UCSD-AML1 (cell line): ENCODE measurements around the gene STYXL2.

ENCODE experiments used
- DNase-seq: peaks from one replicate; lab custom pipeline; 2025; ENCODE audit not compliant: unreplicated experiment; lab: John Stamatoyannopoulos, UW

STYXL2 gene

GRCh38 chr1:167093846-167094516 is at the start of gene STYXL2:
TSS of gene STYXL2 (plus strand) at chr1:167094075. CDS start at chr1:167094850, 775 bp downstream.
- peak; percentile 60 for DNase-seq

GRCh38 chr1:167051907-167052306 is 42.0 kb upstream of the STYXL2 start:
- DNase-seq = no peak

DNA sequence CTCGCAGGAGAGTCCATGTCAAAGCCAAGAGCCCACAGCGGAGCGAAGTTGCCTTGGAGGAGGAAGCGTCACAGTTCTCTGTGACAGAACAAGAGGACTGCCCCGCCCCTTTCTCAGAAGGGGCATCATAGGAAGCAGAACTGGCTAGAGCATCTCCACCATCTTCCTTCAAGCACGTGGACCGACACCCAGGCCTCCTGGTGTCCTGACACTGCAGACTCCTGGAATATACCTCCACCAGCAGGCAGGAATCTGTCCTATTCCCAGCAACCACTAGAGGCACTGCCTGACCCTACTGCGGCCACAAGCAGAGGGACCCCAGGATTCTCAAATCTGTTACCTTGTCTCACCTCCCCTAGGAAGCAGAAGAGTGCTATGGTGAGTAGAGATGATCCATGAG is 41.5 kb upstream of the STYXL2 start:
- DNase-seq = no peak

DNA sequence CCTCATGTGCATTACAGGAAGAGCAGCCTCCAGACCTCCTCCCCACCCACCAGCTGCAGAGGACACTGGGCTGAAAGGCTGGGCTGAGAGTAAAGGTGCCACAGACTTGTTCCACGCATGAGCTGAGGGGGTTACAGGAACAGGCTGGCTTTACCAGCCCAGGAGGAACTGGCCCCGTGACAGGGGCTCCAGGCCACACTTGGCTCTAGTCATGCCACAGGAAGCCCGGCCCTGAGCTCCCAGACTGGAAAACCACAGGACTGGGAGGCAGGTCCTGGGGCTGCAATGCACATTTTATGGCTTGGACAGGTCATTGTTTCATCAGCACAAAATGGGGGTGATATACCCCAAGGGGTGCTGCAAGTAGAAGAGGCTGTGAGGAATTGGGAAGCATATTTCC is 39.3 kb upstream of the STYXL2 start:
- DNase-seq = peak; percentile 45

DNA sequence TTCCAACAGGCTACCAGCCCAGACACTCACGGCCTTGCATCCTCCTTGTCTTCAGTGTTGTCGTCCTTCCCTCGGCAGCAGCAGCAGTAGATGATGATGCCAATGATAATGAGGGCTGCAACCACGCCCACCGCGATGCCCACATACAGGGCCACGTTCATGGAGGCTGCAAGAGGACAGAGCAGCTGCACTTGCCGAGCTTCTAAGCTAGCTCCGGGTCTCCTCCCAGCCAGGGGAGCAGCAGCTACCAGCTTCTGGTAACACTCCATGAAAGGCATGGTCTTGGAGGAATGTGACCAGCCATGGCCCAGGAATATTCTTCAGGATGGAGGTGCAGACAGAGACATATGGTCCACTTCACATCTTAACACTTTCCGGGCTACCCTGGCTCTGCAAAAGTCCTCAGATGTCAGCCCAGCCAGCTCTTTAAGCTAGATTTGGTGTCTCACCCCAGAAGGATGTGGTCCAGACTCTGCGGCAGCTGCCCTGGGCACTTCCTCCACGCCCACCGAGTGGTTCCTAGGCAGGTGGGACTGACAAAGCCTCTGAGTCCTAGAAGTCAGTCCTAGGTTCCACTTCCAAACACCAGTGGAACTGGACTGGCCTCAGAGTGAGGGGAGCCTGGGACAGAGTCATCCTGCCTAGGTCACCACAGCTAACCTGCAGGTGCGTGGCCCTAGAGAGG is 38.8 kb upstream of the STYXL2 start:
- DNase-seq = no peak

DNA sequence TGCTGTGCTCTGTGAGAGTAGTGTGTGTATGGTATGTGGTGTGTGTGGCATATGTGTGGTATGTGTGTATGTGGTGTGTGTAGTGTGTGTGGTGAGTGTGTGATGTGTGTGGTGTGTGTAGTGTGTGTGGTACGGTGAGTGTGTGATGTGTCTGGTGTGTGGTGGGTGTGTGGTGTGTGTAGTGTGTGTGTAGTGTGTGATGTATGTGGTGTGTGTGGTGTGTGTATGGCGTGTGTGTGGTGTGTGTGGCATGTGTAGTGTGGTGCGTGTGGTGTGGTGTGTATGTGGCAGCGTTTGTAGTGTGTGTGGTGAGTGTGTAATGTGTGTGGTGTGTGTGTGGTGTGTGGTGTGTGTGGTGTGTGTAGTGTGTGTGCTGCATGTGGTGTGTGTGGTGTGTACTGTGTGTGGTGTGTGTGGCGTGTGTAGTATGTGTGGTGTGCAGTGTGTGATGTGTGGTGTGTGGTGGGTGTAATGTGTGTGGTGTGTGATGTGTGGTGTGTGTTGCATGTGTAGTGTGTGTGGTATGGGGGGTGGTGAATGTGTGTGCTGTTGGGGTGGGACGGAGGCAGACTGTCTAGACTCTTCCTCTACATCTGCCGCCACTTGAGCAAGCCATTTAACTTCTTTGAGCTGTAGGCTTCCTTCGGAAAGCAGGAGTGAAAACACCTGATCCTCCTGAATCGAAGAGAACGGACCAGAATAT is 37.2 kb upstream of the STYXL2 start:
- no peak for DNase-seq

GRCh38 chr1:167057241-167057688 is 36.6 kb upstream of the STYXL2 start:
- peak; percentile 32 for DNase-seq

DNA sequence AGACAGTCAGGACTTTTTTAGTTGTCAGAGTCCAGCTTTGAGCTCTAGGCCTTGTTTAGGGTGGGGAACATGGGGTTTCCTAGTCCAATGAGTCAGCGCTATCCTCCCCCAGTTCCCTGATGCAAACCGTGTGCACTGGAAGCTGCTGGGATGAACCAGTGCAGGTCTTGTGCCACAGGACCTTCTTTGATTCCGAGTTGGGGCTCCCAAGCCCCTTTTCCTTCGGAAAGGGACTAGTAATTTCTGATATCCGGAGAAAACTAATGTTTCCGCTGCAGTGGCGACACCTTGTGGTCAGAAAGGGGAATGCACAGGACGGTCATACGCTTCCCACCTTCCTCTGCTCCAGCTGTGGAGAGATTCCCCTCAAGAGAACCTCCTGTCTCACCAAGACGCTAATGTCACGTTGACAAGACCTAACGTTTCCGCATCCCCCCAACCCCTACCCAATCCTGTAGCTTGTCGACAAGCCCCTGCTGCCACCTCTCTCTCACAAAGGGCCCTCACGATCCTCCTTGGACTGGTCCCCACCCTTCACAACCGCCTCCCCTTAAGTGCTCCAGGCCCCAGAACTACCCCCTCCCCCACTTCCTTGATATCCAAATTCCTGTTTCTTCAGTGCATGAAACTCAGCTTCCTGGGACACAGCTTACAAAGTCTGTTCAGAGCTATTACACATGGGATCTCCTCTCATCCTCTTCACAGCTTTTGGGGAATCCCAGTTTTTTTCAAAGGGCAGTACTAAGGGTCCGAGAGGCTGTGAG is 34.6 kb upstream of the STYXL2 start:
- peak; percentile 74 for DNase-seq

- no peak for DNase-seq
Measured at GRCh38 chr1:167059809-167060107, 34.1 kb upstream of the STYXL2 start.

DNA sequence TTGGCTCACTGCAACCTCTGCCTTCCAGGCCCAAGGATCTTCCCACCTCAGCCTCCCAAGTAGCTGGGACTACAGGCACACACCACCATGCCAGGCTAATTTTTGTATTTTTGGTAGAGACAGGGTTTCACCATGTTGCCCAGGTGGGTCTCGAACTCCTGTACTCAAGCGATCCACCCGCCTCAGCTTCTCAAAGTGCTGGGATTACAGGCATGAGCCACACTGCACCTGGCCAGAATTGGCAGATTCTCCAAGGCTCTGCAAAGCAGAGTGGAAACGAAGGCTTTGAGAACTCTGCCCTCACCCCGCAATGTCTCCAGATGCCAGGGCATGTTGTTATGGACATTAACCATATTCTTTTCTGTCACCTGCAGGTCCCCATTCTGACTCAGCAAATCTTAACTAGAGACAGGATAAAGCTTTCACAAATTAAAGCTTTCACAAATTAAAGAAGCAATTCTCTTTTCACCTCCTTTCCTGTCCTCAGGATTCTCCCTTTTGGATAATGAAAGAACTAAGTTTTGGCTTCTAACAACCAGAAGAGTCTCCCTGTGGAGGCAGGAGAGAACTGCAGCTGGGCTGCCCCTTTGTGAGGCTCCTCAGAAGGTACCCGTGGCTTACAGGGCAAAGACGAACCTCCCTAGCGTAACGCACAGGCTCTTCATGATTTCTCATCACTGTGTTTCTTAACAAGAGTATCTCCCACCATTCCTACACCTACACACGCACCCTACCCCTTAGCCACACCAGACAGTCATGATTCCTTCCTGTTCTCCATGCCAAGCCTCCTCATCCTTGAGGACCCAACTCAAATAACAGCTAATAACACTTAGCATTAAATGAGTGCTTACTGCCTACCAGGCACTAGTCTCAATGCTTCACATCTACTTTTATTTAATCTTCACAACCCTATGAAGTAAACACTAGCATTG is 33.5 kb upstream of the STYXL2 start:
- DNase-seq = no peak

DNA sequence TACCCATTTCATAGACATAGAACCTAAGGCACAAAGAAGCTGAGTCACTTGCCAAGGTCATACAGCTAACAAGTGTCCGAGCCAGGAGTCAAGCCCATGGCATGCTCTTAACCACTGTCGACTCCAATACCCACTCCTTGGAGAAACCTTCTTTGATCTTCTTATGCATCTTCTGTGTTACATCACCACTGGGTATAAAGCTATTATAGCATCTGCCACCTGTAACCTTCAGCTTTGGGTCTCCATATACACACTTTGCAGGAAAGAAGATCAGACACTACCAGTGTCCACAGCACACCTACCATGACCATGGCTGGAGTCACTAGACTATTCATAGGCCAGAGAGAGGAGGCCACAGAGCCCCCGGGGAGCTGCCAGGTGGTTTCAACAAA is 32.8 kb upstream of the STYXL2 start:
- DNase-seq = no peak

- no peak for DNase-seq
Measured at GRCh38 chr1:167064621-167065020, 29.3 kb upstream of the STYXL2 start.

DNA sequence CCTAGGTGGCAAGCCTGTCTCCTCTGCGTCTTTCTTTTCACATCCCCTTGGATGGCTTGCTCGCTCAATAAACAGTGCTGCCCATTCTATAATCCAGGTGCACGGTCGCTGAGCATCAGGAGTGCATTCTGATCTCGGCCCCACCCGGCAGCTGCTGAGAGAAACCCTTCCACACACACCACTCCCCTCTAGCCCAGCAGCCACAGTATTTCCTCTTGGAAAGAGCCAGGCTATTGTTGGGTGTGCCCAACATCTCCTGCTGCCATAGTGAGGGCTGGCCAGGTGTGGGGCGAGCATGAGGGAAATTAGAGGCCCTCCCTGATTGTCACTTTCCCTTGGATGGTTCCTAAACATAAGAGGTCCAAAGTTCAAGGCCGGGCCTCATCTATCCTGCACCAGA is 28.4 kb upstream of the STYXL2 start:
- no peak for DNase-seq

GRCh38 chr1:167066333-167067122 is 27.3 kb upstream of the STYXL2 start:
- peak; percentile 80 for DNase-seq

- no peak for DNase-seq
Measured at GRCh38 chr1:167067904-167068303, 26.0 kb upstream of the STYXL2 start.

DNA sequence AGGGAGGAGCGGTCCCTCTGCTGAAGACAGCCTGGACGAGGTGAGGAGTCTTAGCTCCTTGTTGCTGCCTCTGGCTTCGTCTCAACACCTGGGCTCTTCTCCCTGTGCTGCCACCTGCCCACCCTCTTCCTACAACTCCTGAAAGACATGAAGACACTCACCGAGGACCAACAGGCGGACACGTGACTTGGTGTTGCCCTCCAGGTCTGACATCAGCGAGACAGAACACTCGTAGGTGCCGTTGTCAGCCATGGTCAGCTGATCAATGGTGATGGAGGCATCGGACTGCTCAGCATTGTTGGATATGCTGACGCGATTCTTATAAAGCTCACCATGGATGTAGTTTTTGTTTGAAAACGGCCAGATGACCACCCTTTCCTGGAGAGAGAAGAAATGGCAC is 25.1 kb upstream of the STYXL2 start:
- DNase-seq = no peak

GRCh38 chr1:167071286-167071685 is 22.6 kb upstream of the STYXL2 start:
- no peak for DNase-seq

DNA sequence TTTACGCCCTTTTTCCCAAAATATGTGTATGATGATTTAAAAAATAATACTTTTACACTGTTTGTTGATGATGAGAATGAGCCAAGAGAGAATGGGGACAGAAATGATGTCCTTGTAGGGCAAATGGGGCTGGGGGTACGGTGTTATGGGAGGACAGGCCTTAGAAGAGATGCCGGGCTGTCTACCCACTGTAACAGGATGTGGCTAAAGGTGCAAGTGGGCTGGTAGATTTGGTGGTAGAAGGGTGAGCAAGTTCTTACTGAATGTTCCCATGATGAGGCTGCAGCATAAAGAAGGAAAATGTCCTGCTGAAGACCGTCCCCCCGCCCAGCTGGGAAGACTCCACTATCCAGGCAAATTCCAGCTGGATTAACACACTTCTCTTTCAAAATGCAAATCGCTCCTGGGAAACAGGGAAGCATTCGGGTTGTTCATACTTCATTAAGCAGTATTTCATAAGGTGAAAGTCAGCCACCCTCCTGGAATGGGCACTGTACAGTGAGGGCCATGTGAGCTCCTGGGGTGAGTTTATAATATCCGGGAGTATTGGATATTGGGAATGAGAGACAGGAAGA is 17.7 kb upstream of the STYXL2 start:
- no peak for DNase-seq

GRCh38 chr1:167077128-167077867 is 16.6 kb upstream of the STYXL2 start:
- DNase-seq = no peak
